Measurements from ENCODE around the gene ARX. TPM values are rescaled to one million over a fixed set of nuclear protein-coding genes. Genes with fewer than 3 reads are reported as not detected.

Gene ARX
- 1 to 10 TPM in 11 of 12 donors, not detected in 1; 3.2 to 7.2 (median 5.0) TPM for polyA plus RNA-seq (ENCODE audit: insufficient read length in 12 of 12)
- long read RNA-seq, donor 1: 0 reads
- long read RNA-seq, donor 2: 0 reads
- long read RNA-seq, donor 3: 0 reads
- long read RNA-seq, donor 4: 0 reads
- long read RNA-seq, donor 5: 0 reads
- long read RNA-seq, donor 6: 0 reads
- long read RNA-seq, donor 7, partial matches to known transcripts: 0 of 1 reads
- long read RNA-seq, donor 7, other reads (novel, unspliced or antisense): 0 of 1 reads
- long read RNA-seq, donor 8, partial matches to known transcripts: 0 of 1 reads
- long read RNA-seq, donor 8, other reads (novel, unspliced or antisense): 0 of 1 reads
- long read RNA-seq, donor 9: 0 reads
- long read RNA-seq, donor 10: 0 reads
- long read RNA-seq, donor 11: 0 reads

- DNase-seq: peak; percentile 67
Observed at GRCh38 chrX:25015486-25016360, at the start of gene ARX. Gene ARX, minus strand, starts transcription at chrX:25015965. Its CDS starts 228 bp downstream, at chrX:25015737.

- DNase-seq: no peak
Observed at GRCh38 chrX:25059273-25059672, 43.5 kb upstream of the ARX start.

- no peak for DNase-seq
Observed at GRCh38 chrX:25052798-25053534, 37.2 kb upstream of the ARX start.

GRCh38 chrX:25049971-25050370 lies 34.2 kb upstream of the ARX start:
- DNase-seq: no peak

- peak; percentile 4 for DNase-seq
Observed at GRCh38 chrX:25049357-25049756, 33.6 kb upstream of the ARX start.

GRCh38 chrX:25048178-25048577 lies 32.4 kb upstream of the ARX start:
- DNase-seq: no peak

GRCh38 chrX:25043192-25043591 lies 27.4 kb upstream of the ARX start:
- DNase-seq: no peak

- no peak for DNase-seq
Observed at GRCh38 chrX:25039036-25039435, 23.3 kb upstream of the ARX start.

- DNase-seq: no peak
Observed at GRCh38 chrX:25034889-25035288, 19.1 kb upstream of the ARX start.

GRCh38 chrX:25029288-25029825 lies 13.6 kb upstream of the ARX start:
- DNase-seq: no peak

GRCh38 chrX:25028726-25029125 lies 13.0 kb upstream of the ARX start:
- no peak for DNase-seq

GRCh38 chrX:25026576-25026975 lies 10.8 kb upstream of the ARX start:
- no peak for DNase-seq

- no peak for DNase-seq
Observed at GRCh38 chrX:25025615-25026014, 9.8 kb upstream of the ARX start.

GRCh38 chrX:25023908-25024307 lies 8.1 kb upstream of the ARX start:
- no peak for DNase-seq

GRCh38 chrX:25022499-25023325 lies 6.9 kb upstream of the ARX start:
- DNase-seq: no peak

GRCh38 chrX:25020905-25021449 lies 5.2 kb upstream of the ARX start:
- DNase-seq: no peak

- no peak for DNase-seq
Observed at GRCh38 chrX:25020391-25020904, 4.7 kb upstream of the ARX start.

GRCh38 chrX:25019707-25020390 lies 4.1 kb upstream of the ARX start:
- DNase-seq: no peak

GRCh38 chrX:25018682-25019081 lies 2.9 kb upstream of the ARX start:
- no peak for DNase-seq

Measured in muscle of arm (tissue), 14 donors.